HepG2 (cell line): ENCODE results near the gene RAB34. TPM values are rescaled to one million over a fixed set of nuclear protein-coding genes. Genes with fewer than 3 reads are reported as not detected.
A peak's percentile ranks its signal among the peaks of the same experiment; 100 is the strongest.

Experiments
- ARNT2 ChIP-seq: sonication (generic); formaldehyde crosslinking; IDR thresholded peaks from 2 replicates; pipeline ENCODE4 v1.8.0; 2022; ENCODE audit warnings: mild to moderate bottlenecking, low read depth, missing genetic modification reagents, moderate library complexity
- FOXO1 ChIP-seq: sonication (generic); formaldehyde crosslinking; IDR thresholded peaks from 2 replicates; pipeline ENCODE4 v1.4.0; 2020; ENCODE audit warnings: missing genetic modification reagents
- KDM2A ChIP-seq: sonication (generic); formaldehyde crosslinking; IDR thresholded peaks from 2 replicates; pipeline ENCODE4 v1.4.0; 2020; ENCODE audit warnings: low read depth, missing genetic modification reagents, borderline replicate concordance
- MAF1 ChIP-seq: sonication (generic); formaldehyde crosslinking; IDR thresholded peaks from 2 replicates; pipeline ENCODE4 v1.5.0; 2020; ENCODE audit warnings: missing genetic modification reagents, borderline replicate concordance
- NCOA5 ChIP-seq: sonication (generic); formaldehyde crosslinking; IDR thresholded peaks from 2 replicates; pipeline ENCODE4 v1.4.0; 2020; ENCODE audit warnings: missing genetic modification reagents
- PITX1 ChIP-seq: sonication (generic); formaldehyde crosslinking; IDR thresholded peaks from 2 replicates; pipeline ENCODE4 v1.5.1; 2020; ENCODE audit warnings: mild to moderate bottlenecking, missing genetic modification reagents
- REPIN1 ChIP-seq: sonication (generic); formaldehyde crosslinking; IDR thresholded peaks from 2 replicates; pipeline ENCODE4 v1.8.0; 2022; ENCODE audit warnings: missing genetic modification reagents, low read depth, mild to moderate bottlenecking, borderline replicate concordance
- RFX3 ChIP-seq: IDR thresholded peaks from 2 replicates; pipeline ENCODE4 v1.6.1; 2016; ENCODE audit warnings: missing biosample characterization, missing genetic modification reagents
- RXRA ChIP-seq: sonication (generic); formaldehyde crosslinking; IDR thresholded peaks from 2 replicates; pipeline ENCODE4 v1.5.1; 2020; ENCODE audit warnings: missing genetic modification reagents
- SMC3 ChIP-seq: IDR thresholded peaks from 2 replicates; pipeline ENCODE4 v1.6.1; 2011; ENCODE audit warnings: low read length, improper control_type of control experiment
- ZFAT ChIP-seq: sonication (generic); formaldehyde crosslinking; conservative IDR thresholded peaks from 2 replicates; pipeline ENCODE4 v1.8.1; 2023; ENCODE audit warnings: missing genetic modification reagents, inconsistent platforms
- ZNF24 ChIP-seq: fragments of 450-650 bp; IDR thresholded peaks from 2 replicates; pipeline ENCODE4 v1.6.1; 2017; ENCODE audit warnings: antibody characterized with exemption, mild to moderate bottlenecking
- ZNF3 ChIP-seq: IDR thresholded peaks from 2 replicates; pipeline ENCODE4 v1.7.0; 2017; ENCODE audit warnings: inconsistent platforms
- ZNF383 ChIP-seq: sonication (generic); formaldehyde crosslinking; IDR thresholded peaks from 2 replicates; pipeline ENCODE4 v1.4.0; 2020; ENCODE audit warnings: missing genetic modification reagents, mild to moderate bottlenecking, borderline replicate concordance
- ZNF446 ChIP-seq: sonication (generic); formaldehyde crosslinking; IDR thresholded peaks from 2 replicates; pipeline ENCODE4 v1.5.0; 2020; ENCODE audit warnings: mild to moderate bottlenecking, missing genetic modification reagents
- ZNF775 ChIP-seq: sonication (generic); formaldehyde crosslinking; IDR thresholded peaks from 2 replicates; pipeline ENCODE4 v1.4.0; 2020; ENCODE audit warnings: missing genetic modification reagents, mild to moderate bottlenecking, moderate library complexity, borderline replicate concordance
- polyA plus RNA-seq, 8 experiments: library from polyadenylated mRNA; depleted of rRNA in 3 of 8; stranded (reverse) in 7 of 8; unstranded in 1 of 8; fragments of >200 nt; fragmentation: Illumina TruSeq in 4 of 8; extraction: Trizol in 4 of 8; gene quantifications; 2 replicates each; pipeline versions ENCODE4 v1.2.1 to v1.2.3, GENCODE V29; 2011 to 2016; ENCODE audit warnings: low read depth in 4 of 8, missing spikeins in 1 of 8, mixed read lengths in 1 of 8; ENCODE audit not compliant: insufficient read depth in 1 of 8
- total RNA-seq, 5 experiments: library from RNA; depleted of rRNA; stranded (reverse); fragments of >200 nt; fragmentation: Illumina TruSeq; extraction: Trizol; gene quantifications; 2 replicates each; pipeline ENCODE4 v1.2.3, GENCODE V29; 2016; ENCODE audit warnings: low read depth in 1 of 5
- TF ChIP-seq, protein P1 (sequence below): IDR thresholded peaks from 2 replicates; pipeline ENCODE4 v1.4.0; 2020; ENCODE audit warnings: mild to moderate bottlenecking, missing genetic modification reagents
- TF ChIP-seq, protein P2 (sequence below): sonication (generic); formaldehyde crosslinking; IDR thresholded peaks from 2 replicates; pipeline ENCODE4 v1.4.0; 2020; ENCODE audit warnings: low read depth, mild to moderate bottlenecking, missing genetic modification reagents
- TF ChIP-seq, protein P3 (sequence below): sonication (generic); formaldehyde crosslinking; conservative IDR thresholded peaks from 2 replicates; pipeline ENCODE4 v1.8.0; 2022; ENCODE audit warnings: low read depth, missing genetic modification reagents
- TF ChIP-seq, protein P4 (sequence below): sonication (generic); formaldehyde crosslinking; IDR thresholded peaks from 2 replicates; pipeline ENCODE4 v1.4.0; 2020; ENCODE audit warnings: mild to moderate bottlenecking, missing genetic modification reagents
- TF ChIP-seq, protein P5 (sequence below): sonication (generic); formaldehyde crosslinking; IDR thresholded peaks from 2 replicates; pipeline ENCODE4 v1.9.0; 2021; ENCODE audit warnings: missing genetic modification reagents, borderline replicate concordance

Gene RAB34
- total and polyA plus RNA-seq, 2 of the 13 experiments (the other 11 are each of a cell fraction or from before 2014, with no cell fraction given): 0.49 TPM; not detected in 1

DNA sequence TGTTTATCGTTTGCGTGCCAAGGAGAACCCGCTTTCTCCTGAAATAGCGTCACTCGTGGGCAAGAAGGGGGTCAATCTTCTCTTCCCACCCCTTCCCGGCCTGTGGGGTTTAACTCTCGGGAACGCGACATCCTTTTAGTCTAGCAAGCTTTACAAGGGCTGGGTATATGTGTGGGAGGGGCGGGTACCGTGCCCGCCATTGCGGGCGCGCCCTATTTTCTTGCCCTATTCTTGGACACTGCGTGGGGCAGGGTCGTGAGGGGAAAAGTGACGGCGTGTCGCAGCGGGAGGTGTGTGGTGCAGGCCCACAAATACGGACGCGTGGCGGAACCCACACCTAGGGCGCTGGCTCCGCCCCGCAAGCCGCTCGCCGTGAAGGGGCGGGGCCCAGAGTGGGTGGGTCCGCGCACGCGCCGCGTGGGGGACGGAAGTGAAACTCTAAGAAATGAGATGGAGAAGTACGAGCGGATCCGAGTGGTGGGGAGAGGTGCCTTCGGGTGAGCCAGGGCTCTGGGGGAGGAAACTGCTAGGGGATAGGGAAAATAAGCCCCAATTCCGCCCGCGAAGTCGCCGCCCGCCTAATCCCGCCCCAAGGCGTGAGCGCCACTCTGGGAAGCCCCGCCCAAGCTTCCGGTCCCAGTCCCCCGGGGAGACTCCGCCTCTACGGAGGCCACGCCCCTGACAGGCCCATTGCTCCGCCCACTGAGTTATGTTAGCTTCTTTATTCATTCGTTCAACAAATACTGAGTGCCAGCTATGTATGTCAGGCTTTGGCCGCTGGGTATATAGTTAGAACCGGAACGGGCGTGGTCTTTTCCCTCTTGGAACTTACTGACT is 10.9 kb upstream of the RAB34 start, which contains the start of gene NEK8 (continued):
- TF ChIP-seq, protein P1, sequence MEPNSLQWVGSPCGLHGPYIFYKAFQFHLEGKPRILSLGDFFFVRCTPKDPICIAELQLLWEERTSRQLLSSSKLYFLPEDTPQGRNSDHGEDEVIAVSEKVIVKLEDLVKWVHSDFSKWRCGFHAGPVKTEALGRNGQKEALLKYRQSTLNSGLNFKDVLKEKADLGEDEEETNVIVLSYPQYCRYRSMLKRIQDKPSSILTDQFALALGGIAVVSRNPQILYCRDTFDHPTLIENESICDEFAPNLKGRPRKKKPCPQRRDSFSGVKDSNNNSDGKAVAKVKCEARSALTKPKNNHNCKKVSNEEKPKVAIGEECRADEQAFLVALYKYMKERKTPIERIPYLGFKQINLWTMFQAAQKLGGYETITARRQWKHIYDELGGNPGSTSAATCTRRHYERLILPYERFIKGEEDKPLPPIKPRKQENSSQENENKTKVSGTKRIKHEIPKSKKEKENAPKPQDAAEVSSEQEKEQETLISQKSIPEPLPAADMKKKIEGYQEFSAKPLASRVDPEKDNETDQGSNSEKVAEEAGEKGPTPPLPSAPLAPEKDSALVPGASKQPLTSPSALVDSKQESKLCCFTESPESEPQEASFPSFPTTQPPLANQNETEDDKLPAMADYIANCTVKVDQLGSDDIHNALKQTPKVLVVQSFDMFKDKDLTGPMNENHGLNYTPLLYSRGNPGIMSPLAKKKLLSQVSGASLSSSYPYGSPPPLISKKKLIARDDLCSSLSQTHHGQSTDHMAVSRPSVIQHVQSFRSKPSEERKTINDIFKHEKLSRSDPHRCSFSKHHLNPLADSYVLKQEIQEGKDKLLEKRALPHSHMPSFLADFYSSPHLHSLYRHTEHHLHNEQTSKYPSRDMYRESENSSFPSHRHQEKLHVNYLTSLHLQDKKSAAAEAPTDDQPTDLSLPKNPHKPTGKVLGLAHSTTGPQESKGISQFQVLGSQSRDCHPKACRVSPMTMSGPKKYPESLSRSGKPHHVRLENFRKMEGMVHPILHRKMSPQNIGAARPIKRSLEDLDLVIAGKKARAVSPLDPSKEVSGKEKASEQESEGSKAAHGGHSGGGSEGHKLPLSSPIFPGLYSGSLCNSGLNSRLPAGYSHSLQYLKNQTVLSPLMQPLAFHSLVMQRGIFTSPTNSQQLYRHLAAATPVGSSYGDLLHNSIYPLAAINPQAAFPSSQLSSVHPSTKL (CRISPR knock-in tag): peak; percentile 22
- TF ChIP-seq, protein P2, sequence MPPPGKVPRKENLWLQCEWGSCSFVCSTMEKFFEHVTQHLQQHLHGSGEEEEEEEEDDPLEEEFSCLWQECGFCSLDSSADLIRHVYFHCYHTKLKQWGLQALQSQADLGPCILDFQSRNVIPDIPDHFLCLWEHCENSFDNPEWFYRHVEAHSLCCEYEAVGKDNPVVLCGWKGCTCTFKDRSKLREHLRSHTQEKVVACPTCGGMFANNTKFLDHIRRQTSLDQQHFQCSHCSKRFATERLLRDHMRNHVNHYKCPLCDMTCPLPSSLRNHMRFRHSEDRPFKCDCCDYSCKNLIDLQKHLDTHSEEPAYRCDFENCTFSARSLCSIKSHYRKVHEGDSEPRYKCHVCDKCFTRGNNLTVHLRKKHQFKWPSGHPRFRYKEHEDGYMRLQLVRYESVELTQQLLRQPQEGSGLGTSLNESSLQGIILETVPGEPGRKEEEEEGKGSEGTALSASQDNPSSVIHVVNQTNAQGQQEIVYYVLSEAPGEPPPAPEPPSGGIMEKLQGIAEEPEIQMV: no peak
- no peak for TF ChIP-seq FOXO1 (CRISPR knock-in tag)
- peak; percentile 45; the same call in 1 of the 2 replicates for TF ChIP-seq RXRA (CRISPR knock-in tag)
- peak; percentile 52; the same call in 1 of the 2 replicates for TF ChIP-seq KDM2A (CRISPR knock-in tag)
- TF ChIP-seq, protein P3, sequence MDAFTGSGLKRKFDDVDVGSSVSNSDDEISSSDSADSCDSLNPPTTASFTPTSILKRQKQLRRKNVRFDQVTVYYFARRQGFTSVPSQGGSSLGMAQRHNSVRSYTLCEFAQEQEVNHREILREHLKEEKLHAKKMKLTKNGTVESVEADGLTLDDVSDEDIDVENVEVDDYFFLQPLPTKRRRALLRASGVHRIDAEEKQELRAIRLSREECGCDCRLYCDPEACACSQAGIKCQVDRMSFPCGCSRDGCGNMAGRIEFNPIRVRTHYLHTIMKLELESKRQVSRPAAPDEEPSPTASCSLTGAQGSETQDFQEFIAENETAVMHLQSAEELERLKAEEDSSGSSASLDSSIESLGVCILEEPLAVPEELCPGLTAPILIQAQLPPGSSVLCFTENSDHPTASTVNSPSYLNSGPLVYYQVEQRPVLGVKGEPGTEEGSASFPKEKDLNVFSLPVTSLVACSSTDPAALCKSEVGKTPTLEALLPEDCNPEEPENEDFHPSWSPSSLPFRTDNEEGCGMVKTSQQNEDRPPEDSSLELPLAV (CRISPR knock-in tag): no peak
- TF ChIP-seq ZNF446 (CRISPR knock-in tag): no peak
- no peak; the same call in 1 of the 2 replicates for TF ChIP-seq SMC3
- no peak for TF ChIP-seq ZNF383 (CRISPR knock-in tag)
- no peak for TF ChIP-seq ZNF3 (CRISPR knock-in tag)
- TF ChIP-seq ARNT2 (CRISPR knock-in tag): no peak
- TF ChIP-seq RFX3 (CRISPR knock-in tag): no peak
- 0 out of 2 replicates have a peak, but pooled peaks have one; percentile 5 for TF ChIP-seq ZFAT
- TF ChIP-seq, protein P4, sequence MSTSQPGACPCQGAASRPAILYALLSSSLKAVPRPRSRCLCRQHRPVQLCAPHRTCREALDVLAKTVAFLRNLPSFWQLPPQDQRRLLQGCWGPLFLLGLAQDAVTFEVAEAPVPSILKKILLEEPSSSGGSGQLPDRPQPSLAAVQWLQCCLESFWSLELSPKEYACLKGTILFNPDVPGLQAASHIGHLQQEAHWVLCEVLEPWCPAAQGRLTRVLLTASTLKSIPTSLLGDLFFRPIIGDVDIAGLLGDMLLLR: peak; percentile 34; the same call in 1 of the 2 replicates
- TF ChIP-seq NCOA5 (CRISPR knock-in tag): no peak
- no peak; the same call in 1 of the 2 replicates for TF ChIP-seq PITX1 (CRISPR knock-in tag)
- TF ChIP-seq ZNF24: no peak
- TF ChIP-seq ZNF775 (CRISPR knock-in tag): 0 out of 2 replicates have a peak, but pooled peaks have one; percentile 8
- TF ChIP-seq, protein P5, sequence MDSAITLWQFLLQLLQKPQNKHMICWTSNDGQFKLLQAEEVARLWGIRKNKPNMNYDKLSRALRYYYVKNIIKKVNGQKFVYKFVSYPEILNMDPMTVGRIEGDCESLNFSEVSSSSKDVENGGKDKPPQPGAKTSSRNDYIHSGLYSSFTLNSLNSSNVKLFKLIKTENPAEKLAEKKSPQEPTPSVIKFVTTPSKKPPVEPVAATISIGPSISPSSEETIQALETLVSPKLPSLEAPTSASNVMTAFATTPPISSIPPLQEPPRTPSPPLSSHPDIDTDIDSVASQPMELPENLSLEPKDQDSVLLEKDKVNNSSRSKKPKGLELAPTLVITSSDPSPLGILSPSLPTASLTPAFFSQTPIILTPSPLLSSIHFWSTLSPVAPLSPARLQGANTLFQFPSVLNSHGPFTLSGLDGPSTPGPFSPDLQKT (CRISPR knock-in tag): no peak
- no peak for TF ChIP-seq MAF1 (CRISPR knock-in tag)
- peak; percentile 66 for TF ChIP-seq REPIN1 (CRISPR knock-in tag)
